Trophoblast cell (in vitro differentiated cells and primary cell): Measurements from ENCODE around the gene NRSN1.

Experiments used
- DNase-seq, 2 donors: peaks; one replicate each; pipeline ENCODE4 v3.0.0-alpha.2; 2016
- H2AFZ ChIP-seq: 2 replicates; pipeline ENCODE4 v1.6.1; 2013; ENCODE audit warnings: low read length, moderate library complexity, mild to moderate bottlenecking; ENCODE audit not compliant: insufficient read depth, poor library complexity
- H2AK5ac ChIP-seq: 2 replicates; pipeline ENCODE4 v1.6.1; 2013; ENCODE audit warnings: mild to moderate bottlenecking, low read length
- H2BK120ac ChIP-seq: 2 replicates; pipeline ENCODE4 v1.6.1; 2013; ENCODE audit warnings: low read length, mild to moderate bottlenecking, moderate library complexity; ENCODE audit not compliant: insufficient read depth, poor library complexity
- H2BK12ac ChIP-seq: 2 replicates; pipeline ENCODE4 v1.6.1; 2013; ENCODE audit warnings: mild to moderate bottlenecking, low read length, moderate library complexity
- H2BK5ac ChIP-seq: 2 replicates; pipeline ENCODE4 v1.6.1; 2013; ENCODE audit warnings: low read length, low read depth, moderate library complexity, mild to moderate bottlenecking; ENCODE audit not compliant: poor library complexity
- H3K14ac ChIP-seq: 2 replicates; pipeline ENCODE4 v1.6.1; 2013; ENCODE audit warnings: mild to moderate bottlenecking, low read length
- H3K18ac ChIP-seq: 2 replicates; pipeline ENCODE4 v1.6.1; 2013; ENCODE audit warnings: mild to moderate bottlenecking, low read length
- H3K23ac ChIP-seq: 2 replicates; pipeline ENCODE4 v1.6.1; 2013; ENCODE audit warnings: low read length
- H3K27ac ChIP-seq: 2 replicates; pipeline ENCODE4 v1.5.1; 2013; ENCODE audit warnings: low read depth, mild to moderate bottlenecking, inconsistent platforms, low read length, moderate library complexity
- H3K27me3 ChIP-seq: 2 replicates; pipeline ENCODE4 v1.6.1; 2013; ENCODE audit warnings: inconsistent platforms, mild to moderate bottlenecking, low read length, moderate library complexity; ENCODE audit not compliant: insufficient read depth
- H3K36me3 ChIP-seq, 2 experiments: 1 replicate in 1 of 2; 2 replicates in 1 of 2; pipeline ENCODE4 v1.6.1; 2013; ENCODE audit warnings: low read length in 2 of 2, mild to moderate bottlenecking in 2 of 2, moderate library complexity in 1 of 2; ENCODE audit not compliant: insufficient read depth in 2 of 2, control insufficient read depth in 1 of 2
- H3K4ac ChIP-seq: 2 replicates; pipeline ENCODE4 v1.6.1; 2013; ENCODE audit warnings: low read depth, mild to moderate bottlenecking, low read length, moderate library complexity
- H3K4me1 ChIP-seq, 2 experiments: 1 replicate in 1 of 2; 2 replicates in 1 of 2; pipeline ENCODE4 v1.6.1; 2013; ENCODE audit warnings: low read length in 2 of 2, mild to moderate bottlenecking in 2 of 2, moderate library complexity in 1 of 2; ENCODE audit not compliant: insufficient read depth in 2 of 2, control insufficient read depth in 1 of 2
- H3K4me2 ChIP-seq: 2 replicates; pipeline ENCODE4 v1.6.1; 2013; ENCODE audit warnings: inconsistent platforms, mild to moderate bottlenecking, low read length, moderate library complexity
- H3K4me3 ChIP-seq: 2 replicates; pipeline ENCODE4 v1.5.1; 2013; ENCODE audit warnings: mild to moderate bottlenecking, low read depth, low read length, inconsistent platforms
- H3K79me1 ChIP-seq: one replicate; pipeline ENCODE4 v1.6.1; 2013; ENCODE audit warnings: low read length
- H3K79me2 ChIP-seq: 2 replicates; pipeline ENCODE4 v1.6.1; 2013; ENCODE audit warnings: low read length, mild to moderate bottlenecking; ENCODE audit not compliant: control insufficient read depth, insufficient read depth, poor library complexity
- H3K9ac ChIP-seq: 2 replicates; pipeline ENCODE4 v1.6.1; 2013; ENCODE audit warnings: mild to moderate bottlenecking, low read length
- H3K9me3 ChIP-seq: 2 replicates; pipeline ENCODE4 v1.6.1; 2013; ENCODE audit warnings: low read depth, mild to moderate bottlenecking, control low read depth, inconsistent platforms, low read length; ENCODE audit not compliant: insufficient read depth
- H4K12ac ChIP-seq: 2 replicates; pipeline ENCODE4 v1.6.1; 2013; ENCODE audit warnings: low read depth, mild to moderate bottlenecking, low read length, moderate library complexity
- H4K8ac ChIP-seq: 2 replicates; pipeline ENCODE4 v1.6.1; 2013; ENCODE audit warnings: low read depth, mild to moderate bottlenecking, low read length, moderate library complexity
- H4K91ac ChIP-seq: one replicate; pipeline ENCODE4 v1.6.1; 2013; ENCODE audit warnings: low read depth, mild to moderate bottlenecking, low read length, moderate library complexity
- WGBS: extraction: QIAGEN DNeasy Blood & Tissue Kit; methylation state at CpG from one replicate; pipeline ENCODE4 v1.1.7; 2013; ENCODE audit warnings: missing lambda C conversion rate; ENCODE audit not compliant: insufficient read length, insufficient coverage; ENCODE audit errors: extremely low coverage; 5-methylcytosine and 5-hydroxymethylcytosine counted together

NRSN1 gene

DNA sequence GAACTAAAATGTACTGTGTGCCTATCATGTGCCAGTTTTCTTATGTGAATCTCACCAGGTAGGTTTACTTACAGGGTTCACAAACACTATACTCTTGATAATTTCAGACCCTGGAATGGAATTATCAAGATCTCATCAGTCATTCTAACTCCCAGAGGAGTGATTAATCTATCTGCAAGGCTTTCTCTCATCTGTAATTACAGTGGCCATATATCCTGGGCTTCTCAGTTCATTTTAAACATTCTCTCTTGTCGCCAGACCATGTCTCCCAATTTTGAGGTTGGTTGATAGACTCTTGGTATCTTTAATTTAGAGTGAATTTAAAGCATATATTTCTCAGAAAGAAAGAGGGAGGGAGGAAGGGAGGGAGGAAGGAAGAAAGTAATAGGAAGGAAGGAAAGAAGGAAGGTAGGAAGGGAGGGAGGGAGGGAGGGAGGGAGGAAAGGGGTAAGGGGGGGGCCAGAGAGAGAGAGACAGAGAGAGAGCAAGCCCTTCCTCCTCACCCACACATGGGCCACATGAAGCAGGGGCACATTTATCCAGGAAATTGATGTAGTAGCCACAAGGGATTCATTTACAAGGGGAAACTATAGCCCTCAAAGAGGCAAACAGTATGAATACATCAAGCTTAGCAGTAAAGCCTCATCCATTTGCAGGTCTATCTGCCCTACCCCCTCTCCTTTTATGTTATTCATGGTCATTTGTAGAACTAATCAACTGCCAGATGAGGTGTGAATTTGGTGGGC, 25.8 kb upstream of the NRSN1 start:
- H3K9me3 ChIP-seq: no peaks in the 10 kb centered on the region
- H4K12ac ChIP-seq: no peak overlapping the region
- H3K79me1 ChIP-seq: no peaks in the 10 kb centered on the region
- H2AFZ ChIP-seq: no peak overlapping the region
- no peak overlapping the region for H3K18ac ChIP-seq
- H3K9ac ChIP-seq: no peak overlapping the region
- no peak overlapping the region for H3K14ac ChIP-seq
- no peaks in the 10 kb centered on the region for H3K27me3 ChIP-seq
- H3K23ac ChIP-seq: no peak overlapping the region
- H4K8ac ChIP-seq: no peak overlapping the region
- H4K91ac ChIP-seq: no peak overlapping the region
- WGBS: no CpG with 5 or more reads among the region's 1 CpG
- no peak overlapping the region for H3K4ac ChIP-seq
- H2BK12ac ChIP-seq: no peak overlapping the region
- H3K36me3 ChIP-seq: no peaks in the 10 kb centered on the region
- H2BK5ac ChIP-seq: no peak overlapping the region
- DNase-seq: no peak
- no peaks in the 10 kb centered on the region for H3K4me1 ChIP-seq
- H3K4me2 ChIP-seq: no peak overlapping the region
- no peak overlapping the region for H3K4me3 ChIP-seq
- no peak overlapping the region for H2AK5ac ChIP-seq
- no peaks in the 10 kb centered on the region for H3K79me2 ChIP-seq
- H3K27ac ChIP-seq: no peak overlapping the region
- no peak overlapping the region for H2BK120ac ChIP-seq

DNA sequence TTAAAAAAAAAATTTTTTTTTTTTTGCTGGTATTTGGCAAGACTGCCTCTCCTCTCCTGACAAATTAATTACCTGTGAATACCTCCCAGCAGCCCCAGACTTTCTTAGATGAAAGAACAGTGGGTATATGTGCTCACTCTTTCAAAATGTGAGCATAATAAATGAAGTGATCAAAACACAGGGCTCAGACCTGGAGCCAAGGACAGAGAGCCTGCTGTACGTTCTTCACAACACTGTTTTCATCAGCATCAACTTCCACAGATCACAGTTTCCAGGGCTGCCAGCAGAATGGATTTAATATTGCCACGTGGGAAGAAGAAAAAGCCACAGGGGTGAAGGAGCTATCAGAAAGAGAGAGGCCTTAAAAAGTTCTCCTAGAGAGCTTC, 25.3 kb upstream of the NRSN1 start:
- Histone ChIP-seq H3K23ac (no peak overlapping the region), H3K79me2 (no peaks in the 10 kb centered on the region), H2BK120ac (no peak overlapping the region), H3K27me3 (no peaks in the 10 kb centered on the region), H3K4ac (no peak overlapping the region), H3K9me3 (no peaks in the 10 kb centered on the region), H3K4me2 (no peak overlapping the region), H2BK5ac (no peak overlapping the region), H4K8ac (no peak overlapping the region), H3K9ac (no peak overlapping the region), H3K4me1 (no peaks in the 10 kb centered on the region), H3K79me1 (no peaks in the 10 kb centered on the region), H3K27ac (no peak overlapping the region), H3K18ac (no peak overlapping the region), H3K14ac (no peak overlapping the region), H3K36me3 (no peaks in the 10 kb centered on the region), H4K91ac (no peak overlapping the region), H2AFZ (no peak overlapping the region), H2AK5ac (no peak overlapping the region), H4K12ac (no peak overlapping the region), H3K4me3 (no peak overlapping the region), H2BK12ac (no peak overlapping the region)
- no CpG with 5 or more reads among the region's 2 CpGs for WGBS
- no peak for DNase-seq

DNA sequence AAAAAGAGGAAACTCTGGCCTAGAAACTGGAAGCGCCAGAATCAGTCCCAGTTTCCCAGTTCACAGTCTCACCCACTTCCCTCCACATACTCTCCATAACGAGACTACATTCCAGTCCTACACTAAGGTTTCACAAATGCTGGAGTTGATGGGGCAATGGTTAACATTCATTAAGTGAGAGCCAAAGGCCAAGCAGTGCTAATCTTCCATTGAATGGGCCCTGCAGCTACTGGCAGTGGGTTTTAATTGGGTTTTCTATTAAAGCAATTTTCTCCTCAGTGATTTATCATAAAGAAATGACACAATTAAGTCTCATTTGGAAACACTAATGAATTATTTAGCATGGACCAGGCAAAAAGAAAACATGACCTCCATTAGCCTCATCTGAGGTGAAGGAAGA, 20.8 kb upstream of the NRSN1 start:
- no peaks in the 10 kb centered on the region for H3K4me1 ChIP-seq
- DNase-seq: peak in 1 of 2 donors; percentile 19
- H4K12ac ChIP-seq: no peak overlapping the region
- H2AFZ ChIP-seq: no peak overlapping the region
- WGBS: no CpG with 5 or more reads among the region's 2 CpGs
- no peak overlapping the region for H3K4me3 ChIP-seq
- H2AK5ac ChIP-seq: no peak overlapping the region
- no peak overlapping the region for H2BK12ac ChIP-seq
- H3K79me1 ChIP-seq: no peaks in the 10 kb centered on the region
- H3K9ac ChIP-seq: no peak overlapping the region
- no peak overlapping the region for H3K4ac ChIP-seq
- no peak overlapping the region for H3K18ac ChIP-seq
- H3K27me3 ChIP-seq: no peaks in the 10 kb centered on the region
- no peaks in the 10 kb centered on the region for H3K79me2 ChIP-seq
- no peaks in the 10 kb centered on the region for H3K36me3 ChIP-seq
- no peaks in the 10 kb centered on the region for H3K9me3 ChIP-seq
- H3K4me2 ChIP-seq: no peak overlapping the region
- no peak overlapping the region for H2BK120ac ChIP-seq
- no peak overlapping the region for H3K14ac ChIP-seq
- H4K91ac ChIP-seq: no peak overlapping the region
- H3K23ac ChIP-seq: no peak overlapping the region
- no peak overlapping the region for H4K8ac ChIP-seq
- no peak overlapping the region for H2BK5ac ChIP-seq
- H3K27ac ChIP-seq: no peak overlapping the region

DNA sequence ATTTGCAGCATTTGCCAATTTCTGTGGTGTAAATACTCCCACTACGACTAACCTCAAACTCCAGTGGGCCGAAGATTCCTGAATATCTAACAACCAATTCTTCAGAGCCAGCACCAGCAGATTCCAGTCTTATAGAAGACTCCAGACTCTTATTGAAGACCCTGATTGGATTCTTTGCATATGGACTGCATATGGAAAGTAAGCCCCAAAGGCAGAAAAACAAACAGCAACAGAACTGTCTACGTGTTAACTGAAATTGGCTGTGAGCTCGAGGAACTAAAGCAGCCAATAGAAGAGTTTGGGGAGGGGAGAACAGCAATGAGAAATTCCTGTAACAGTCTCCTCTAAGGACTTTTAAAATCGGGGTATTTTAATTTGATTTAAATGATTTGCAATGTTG, 19.7 kb upstream of the NRSN1 start:
- H3K27ac ChIP-seq: no peak overlapping the region
- no peak overlapping the region for H4K91ac ChIP-seq
- no peak overlapping the region for H3K14ac ChIP-seq
- no peaks in the 10 kb centered on the region for H3K4me1 ChIP-seq
- no peak overlapping the region for H2AFZ ChIP-seq
- H2BK120ac ChIP-seq: no peak overlapping the region
- H3K27me3 ChIP-seq: no peaks in the 10 kb centered on the region
- no peak overlapping the region for H4K12ac ChIP-seq
- H3K9ac ChIP-seq: no peak overlapping the region
- H2AK5ac ChIP-seq: no peak overlapping the region
- H4K8ac ChIP-seq: no peak overlapping the region
- no peak overlapping the region for H3K4ac ChIP-seq
- H2BK5ac ChIP-seq: no peak overlapping the region
- no peak for DNase-seq
- no peaks in the 10 kb centered on the region for H3K9me3 ChIP-seq
- no peaks in the 10 kb centered on the region for H3K79me2 ChIP-seq
- H3K18ac ChIP-seq: no peak overlapping the region
- no CpG with 5 or more reads among the region's 5 CpGs for WGBS
- H2BK12ac ChIP-seq: no peak overlapping the region
- H3K4me2 ChIP-seq: no peak overlapping the region
- no peaks in the 10 kb centered on the region for H3K36me3 ChIP-seq
- H3K23ac ChIP-seq: no peak overlapping the region
- H3K79me1 ChIP-seq: no peaks in the 10 kb centered on the region
- no peak overlapping the region for H3K4me3 ChIP-seq
